ENCODE measurements around the gene NCR3LG1.
A peak's percentile ranks its signal among the peaks of the same experiment; 100 is the strongest.

NCR3LG1 gene

GRCh38 chr11:17351510-17352176, at the start of gene NCR3LG1:
NCR3LG1 (plus strand) TSS chr11:17351800; CDS start chr11:17351970, 170 bp downstream.
- peak; percentile 30 to 56 (median 41) for DNase-seq (ENCODE audit: low read depth in 3 of 3)

- no peak for DNase-seq (ENCODE audit: low read depth in 3 of 3)
Observed at GRCh38 chr11:17313349-17314231, 38.0 kb upstream of the NCR3LG1 start.

DNA sequence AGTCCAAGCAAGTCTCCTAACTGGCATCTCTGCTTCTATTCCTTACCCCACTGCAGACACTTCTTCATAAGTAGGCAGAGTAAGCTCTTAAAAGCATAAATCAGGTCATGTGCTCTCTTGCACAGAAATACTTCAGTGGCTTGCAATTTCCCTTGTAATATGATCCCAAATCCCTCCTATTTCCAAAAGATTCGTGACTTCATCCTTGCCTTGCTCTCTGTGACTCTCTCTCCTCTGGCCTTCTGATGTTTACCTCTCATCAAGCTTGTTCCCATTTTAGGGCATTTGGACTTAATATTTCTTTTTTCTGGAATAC, 37.4 kb upstream of the NCR3LG1 start:
- DNase-seq (ENCODE audit: low read depth in 3 of 3) = no peak

- DNase-seq (ENCODE audit: low read depth in 3 of 3) = no peak
Observed at GRCh38 chr11:17314904-17315426, 36.6 kb upstream of the NCR3LG1 start.

DNA sequence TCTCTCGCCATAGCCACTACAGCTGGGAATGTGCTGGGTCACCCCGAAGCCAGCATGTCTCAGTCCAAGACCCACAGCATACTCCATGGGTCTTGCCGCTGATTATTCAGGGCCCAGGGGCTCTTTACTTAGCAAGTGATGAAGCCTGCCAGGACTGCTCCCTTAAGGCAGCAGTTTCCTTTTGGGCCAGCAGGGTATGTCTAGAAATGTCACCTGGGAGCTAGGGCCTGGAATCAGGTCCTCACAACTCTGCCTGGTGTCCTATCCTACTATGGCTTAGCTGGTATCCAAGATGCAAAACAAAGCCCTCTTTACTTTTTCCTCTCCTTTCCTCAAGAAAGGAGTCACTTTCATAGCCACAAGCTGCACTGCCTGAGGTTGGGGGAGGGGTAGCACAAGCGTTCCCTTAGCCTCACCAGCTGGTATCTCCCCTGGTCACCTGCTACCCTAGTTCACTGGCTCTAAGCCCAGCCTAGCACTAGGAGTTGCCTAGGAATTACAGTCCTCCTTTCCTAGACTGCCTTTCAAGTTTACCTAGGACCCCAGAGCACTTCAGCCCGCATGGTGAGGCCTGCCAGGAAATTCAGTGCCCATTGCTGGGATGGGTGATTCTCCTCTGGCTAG, 22.6 kb upstream of the NCR3LG1 start:
- no peak for DNase-seq (ENCODE audit: low read depth in 3 of 3)

DNA sequence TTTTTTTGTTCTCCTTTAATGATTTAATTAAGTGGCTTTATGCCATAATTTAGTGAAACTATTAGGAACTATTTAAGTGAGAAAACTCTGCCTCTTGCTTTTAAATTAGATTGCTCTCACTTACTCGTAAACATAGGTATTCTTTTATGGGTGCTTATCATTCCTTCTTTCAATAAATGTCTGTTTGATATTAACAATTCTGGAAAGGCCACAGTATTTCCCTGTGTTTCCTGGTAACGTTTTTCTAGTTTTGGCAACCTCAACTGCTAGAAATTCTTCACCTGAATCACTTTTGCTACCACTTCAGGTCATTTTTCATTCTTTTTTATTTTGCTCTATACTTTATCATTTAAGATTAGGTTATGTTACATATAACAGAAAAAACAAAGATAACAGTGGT, 19.9 kb upstream of the NCR3LG1 start:
- no peak for DNase-seq (ENCODE audit: low read depth in 3 of 3)

GRCh38 chr11:17333799-17334586, 17.6 kb upstream of the NCR3LG1 start:
- no peak for DNase-seq (ENCODE audit: low read depth in 3 of 3)

- no peak for DNase-seq (ENCODE audit: low read depth in 3 of 3)
Observed at GRCh38 chr11:17343257-17343656, 8.3 kb upstream of the NCR3LG1 start.

GRCh38 chr11:17343907-17344306, 7.7 kb upstream of the NCR3LG1 start:
- DNase-seq (ENCODE audit: low read depth in 3 of 3) = no peak

GRCh38 chr11:17347676-17348075, 3.9 kb upstream of the NCR3LG1 start:
- no peak for DNase-seq (ENCODE audit: low read depth in 3 of 3)

- no peak for DNase-seq (ENCODE audit: low read depth in 3 of 3)
Observed at GRCh38 chr11:17350455-17351171, 987 bp upstream of the NCR3LG1 start.

DNA sequence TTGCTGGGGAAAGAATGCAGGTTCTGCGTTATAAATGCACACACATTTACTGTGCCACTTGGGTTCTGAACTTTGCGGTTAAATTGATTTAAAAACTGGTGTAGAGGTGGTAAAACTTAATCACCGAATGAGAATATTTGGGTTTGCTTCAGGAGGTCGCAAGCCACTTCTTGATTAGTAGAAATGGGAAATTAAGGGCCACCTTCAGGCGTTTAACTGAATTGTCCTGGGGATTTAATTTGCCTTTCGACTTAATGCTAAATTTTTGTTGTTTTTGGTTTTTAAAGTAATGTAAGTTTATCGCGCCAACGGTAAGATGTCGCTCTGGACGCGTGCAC, 459 bp upstream of the NCR3LG1 start:
- DNase-seq (ENCODE audit: low read depth in 3 of 3) = no peak

DNA sequence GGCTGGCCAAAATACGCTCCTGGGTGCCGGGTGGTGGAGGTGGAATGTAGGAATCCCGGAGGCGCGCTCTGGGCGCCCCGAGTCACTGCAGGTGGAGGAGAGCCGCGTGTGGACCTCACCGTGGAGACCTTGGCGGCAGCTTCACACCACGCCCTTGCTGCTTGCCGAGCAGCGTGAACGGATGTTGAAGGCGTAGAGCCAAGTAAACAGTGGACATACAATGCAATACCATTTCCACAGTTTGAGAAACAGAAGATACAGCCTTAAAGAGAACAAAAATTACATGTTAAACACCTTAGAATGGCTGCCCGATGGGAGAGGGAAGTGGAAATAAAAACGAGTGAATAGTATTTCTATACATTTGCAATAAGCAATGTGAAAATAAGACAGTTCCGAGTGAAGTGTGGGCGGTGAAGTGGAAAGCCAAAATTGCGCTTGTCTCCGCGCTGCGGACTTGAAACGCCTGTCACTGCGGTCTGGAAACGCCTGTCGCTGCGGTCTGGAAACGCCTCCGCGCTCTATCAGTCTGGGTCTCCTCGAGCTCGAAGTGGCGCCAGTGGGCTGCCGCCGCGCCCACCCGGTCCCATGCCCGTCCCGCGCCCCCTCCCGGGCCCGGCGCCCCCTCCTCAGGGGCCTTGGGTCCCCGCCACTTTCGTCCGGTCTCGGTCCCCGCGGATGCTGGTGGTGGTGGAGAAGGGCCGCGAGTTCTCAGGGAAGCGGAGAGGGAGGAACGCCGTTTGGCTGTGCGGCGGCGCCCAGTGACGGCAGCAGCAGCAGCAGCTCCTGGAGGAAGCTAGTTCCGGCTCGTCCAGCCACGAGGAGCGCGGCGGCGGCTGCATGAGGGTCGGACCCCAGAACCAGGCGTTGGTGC, 1.6 kb downstream of the NCR3LG1 start:
- peak; percentile 37 to 50 (median 49) for DNase-seq (ENCODE audit: low read depth in 3 of 3)

- DNase-seq (ENCODE audit: low read depth in 3 of 3) = no peak
Observed at GRCh38 chr11:17353821-17354600, 2.4 kb downstream of the NCR3LG1 start.

GRCh38 chr11:17354601-17354991, 3.0 kb downstream of the NCR3LG1 start:
- peak in 2 of 3 experiments; percentile 22 to 50 for DNase-seq (ENCODE audit: low read depth in 3 of 3)

DNA sequence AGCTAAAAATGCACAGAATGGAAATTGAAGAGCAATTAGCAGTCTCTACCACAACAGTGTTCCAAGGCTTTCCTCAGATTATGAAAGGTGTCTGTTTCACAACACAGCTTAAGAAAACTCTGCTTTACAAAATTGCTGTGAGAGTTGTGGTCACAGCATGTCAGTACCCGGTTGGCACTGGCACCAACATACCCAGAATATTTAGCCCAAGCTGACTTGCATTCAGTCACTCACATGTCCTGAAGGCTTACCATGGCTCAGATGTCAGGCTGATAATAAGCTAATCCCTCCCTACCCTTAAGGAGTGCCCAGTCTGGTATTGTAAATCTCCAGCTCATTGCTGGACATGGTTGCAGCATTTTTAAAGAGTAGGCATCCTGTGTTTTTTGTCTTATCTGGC, 14.9 kb downstream of the NCR3LG1 start:
- DNase-seq (ENCODE audit: low read depth in 3 of 3) = no peak

GRCh38 chr11:17368551-17368950, 17.0 kb downstream of the NCR3LG1 start:
- no peak for DNase-seq (ENCODE audit: low read depth in 3 of 3)

DNA sequence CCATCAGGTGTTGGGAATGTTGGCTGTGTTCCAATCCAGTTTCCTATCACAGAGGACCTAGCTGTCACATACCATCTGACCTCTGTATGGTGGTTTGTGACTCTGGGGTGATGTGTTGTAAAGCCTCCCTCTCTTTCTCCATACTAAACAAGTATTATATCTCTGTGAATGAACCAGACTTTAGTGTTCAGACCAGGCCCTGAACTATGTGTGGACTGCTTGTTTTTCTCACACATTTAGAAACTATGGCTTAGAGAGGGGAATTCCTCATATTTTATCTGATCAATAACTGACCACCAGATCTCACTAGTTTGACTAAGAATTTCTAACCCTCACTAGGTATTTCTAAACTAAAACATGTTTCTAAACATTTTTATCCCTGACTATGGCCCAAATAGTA, 17.5 kb downstream of the NCR3LG1 start:
- no peak for DNase-seq (ENCODE audit: low read depth in 3 of 3)

DNA sequence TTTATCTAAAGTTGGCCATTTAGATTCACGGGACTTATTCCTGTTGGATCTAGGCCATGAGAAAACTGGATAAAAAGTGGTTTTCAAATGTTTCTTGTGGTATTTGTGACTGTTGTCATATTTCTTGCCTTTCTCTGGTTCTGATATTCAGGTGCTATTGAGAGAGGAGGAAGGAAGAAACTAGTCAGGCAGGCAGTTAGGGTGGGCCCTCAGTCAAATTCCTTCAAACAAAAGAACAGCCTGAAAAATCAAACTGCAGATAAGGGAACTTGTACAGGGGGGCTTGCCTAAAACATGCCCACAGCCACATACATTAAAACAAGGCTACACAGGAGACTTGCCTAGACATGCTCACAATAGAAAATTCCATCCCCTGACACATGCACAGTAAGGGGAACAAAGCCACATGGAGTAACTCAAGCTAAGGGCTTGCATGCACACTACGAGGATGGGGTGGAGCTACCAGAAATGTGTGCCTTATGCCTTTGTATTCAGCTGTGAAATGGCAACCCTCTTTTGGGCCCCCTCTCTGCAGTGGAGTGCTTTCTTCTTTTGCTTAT, 18.2 kb downstream of the NCR3LG1 start:
- DNase-seq (ENCODE audit: low read depth in 3 of 3) = no peak

All from stimulated activated CD4-positive, alpha-beta T cell treated with anti-CD3 and anti-CD28 coated beads, TNF-alpha, amount 100 ng/mL, for 4 hours (primary cell).